Activated CD4-positive, CD25-positive, alpha-beta regulatory T cell treated with anti-CD3 and anti-CD28 coated beads, Interleukin-2, amount 50 U/mL, for 16 hours (primary cell): ENCODE measurements around the gene SPATA32.

Experiments used
- DNase-seq: peaks from one replicate; pipeline ENCODE4 v3.0.0-alpha.2; 2020; ENCODE audit warnings: low read depth, low spot score

Gene SPATA32

DNA sequence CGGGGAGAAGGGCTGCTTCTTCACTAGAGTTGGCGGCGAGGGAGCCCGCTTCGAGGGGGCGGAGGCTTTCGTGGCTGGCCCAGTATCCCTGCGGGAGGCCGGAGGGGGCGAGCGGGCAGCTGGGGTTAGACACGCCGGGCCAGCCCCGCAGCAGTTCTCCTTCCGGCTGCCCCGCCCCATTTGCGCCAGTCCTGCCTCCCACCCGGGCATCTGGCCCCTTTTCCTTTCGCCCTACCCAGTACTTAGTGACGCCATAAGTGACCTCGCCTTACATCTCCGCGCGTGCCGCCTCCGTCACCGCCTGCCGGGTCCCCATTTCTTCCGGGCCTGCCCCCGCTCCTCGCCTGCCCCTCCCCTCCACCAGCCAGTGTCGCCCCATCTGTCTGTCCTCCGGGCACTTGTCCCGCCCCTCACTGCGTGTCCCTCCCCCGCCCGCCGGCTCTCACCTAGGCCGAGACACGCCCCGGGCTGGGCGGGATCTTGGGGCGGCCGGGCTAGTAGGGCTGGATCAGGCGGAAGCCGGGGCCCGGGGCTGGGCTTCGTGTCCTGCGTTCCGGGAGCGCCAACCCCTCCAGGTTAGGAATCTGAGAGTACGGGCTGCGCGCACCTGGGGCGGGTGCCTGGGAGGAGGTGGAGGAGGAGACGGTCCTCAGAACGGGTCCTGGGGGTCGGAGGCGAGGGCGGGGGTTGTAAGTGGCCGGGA, 14.3 kb downstream of the SPATA32 start:
- DNase-seq = peak; percentile 94

DNA sequence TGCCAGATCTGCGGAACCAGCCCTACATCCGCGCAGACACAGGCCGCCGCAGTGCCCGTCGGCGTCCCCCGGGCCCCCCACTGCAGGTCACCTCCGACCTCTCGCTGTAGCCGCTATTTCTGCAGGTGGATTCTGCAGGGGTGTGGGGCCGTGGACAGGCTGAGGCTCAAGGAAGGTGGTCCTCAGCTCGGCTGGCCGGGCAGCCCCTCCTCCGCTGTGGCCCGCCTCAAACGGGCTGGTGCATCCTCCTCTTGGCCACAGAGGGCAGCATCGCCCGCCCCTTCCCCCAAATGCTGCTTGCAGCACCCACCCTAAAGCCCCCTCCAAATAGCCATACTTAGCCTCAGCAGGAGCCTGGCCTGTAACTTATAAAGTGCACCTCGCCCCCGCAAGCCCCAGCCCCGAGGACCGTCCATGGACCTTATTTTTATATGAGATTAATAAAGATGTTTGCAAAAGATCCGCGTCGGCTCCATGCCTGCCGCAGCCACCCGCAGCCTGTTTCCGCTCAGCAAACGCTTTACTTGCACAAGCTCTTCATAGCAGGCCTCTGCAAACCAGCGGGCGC, 14.9 kb downstream of the SPATA32 start:
- DNase-seq = no peak

GRCh38 chr17:45246338-45246737, 15.6 kb downstream of the SPATA32 start:
- no peak for DNase-seq

GRCh38 chr17:45244725-45245656, 16.9 kb downstream of the SPATA32 start:
- no peak for DNase-seq

- no peak for DNase-seq
Measured at GRCh38 chr17:45243750-45244149, 18.1 kb downstream of the SPATA32 start.

DNA sequence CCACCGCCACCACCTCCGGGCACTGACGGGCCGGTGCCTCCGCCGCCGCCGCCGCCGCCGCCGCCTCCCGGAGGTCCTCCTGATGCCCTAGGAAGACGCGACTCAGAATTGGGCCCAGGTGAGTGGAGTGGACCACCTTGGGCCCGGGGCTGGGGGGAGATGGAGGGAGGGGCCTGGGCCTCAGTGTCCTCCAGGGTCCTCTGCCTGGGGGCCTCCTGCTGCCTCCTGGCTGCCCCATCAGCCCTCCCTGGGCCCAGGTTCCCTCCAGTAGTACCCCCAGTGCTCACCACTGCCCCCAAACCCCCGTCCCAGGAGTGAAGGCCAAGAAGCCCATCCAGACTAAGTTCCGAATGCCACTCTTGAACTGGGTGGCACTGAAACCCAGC, 19.9 kb downstream of the SPATA32 start:
- DNase-seq = no peak

GRCh38 chr17:45241328-45242028, 20.4 kb downstream of the SPATA32 start:
- DNase-seq = no peak

DNA sequence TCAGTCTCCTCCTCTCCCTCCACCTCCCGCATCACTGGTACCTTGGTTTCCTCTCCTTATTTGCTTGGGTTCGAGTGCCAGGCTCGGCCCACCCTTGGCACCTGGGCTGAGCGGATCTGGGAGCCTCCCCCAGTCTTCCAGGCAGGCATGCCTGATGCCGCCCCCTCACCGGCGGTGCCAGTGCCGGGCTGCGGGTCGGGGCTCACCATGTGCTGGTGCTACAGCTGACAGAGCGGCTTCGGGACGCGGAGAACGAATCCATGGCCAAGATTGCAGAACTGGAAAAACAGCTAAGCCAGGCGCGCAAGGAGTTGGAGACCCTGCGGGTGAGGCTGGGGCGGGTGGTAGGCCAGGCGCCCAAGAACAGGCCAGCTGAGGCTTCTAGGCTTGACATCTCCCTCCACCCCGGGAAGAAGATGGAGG, 21.0 kb downstream of the SPATA32 start:
- DNase-seq = no peak

GRCh38 chr17:45238155-45238774, 23.6 kb downstream of the SPATA32 start:
- no peak for DNase-seq

DNA sequence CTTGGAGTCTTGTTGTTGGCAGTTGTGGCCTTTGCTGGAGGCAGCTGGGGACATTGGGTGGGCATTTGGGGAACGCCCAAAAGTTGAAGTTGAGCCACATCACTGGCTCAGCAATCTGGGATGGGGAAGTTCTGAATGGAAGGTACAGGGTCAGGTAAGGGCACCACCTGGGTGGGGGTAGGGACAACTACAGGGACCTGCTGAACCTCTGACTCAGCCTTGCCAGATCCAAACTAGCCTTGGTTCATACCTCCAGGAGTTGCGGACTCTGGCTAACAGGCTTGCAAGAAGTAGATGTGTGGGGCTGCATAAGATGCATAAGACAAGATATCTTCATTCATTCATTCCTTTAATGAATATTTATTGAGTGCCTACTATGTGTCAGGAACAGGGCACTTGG, 24.2 kb downstream of the SPATA32 start:
- DNase-seq = no peak

DNA sequence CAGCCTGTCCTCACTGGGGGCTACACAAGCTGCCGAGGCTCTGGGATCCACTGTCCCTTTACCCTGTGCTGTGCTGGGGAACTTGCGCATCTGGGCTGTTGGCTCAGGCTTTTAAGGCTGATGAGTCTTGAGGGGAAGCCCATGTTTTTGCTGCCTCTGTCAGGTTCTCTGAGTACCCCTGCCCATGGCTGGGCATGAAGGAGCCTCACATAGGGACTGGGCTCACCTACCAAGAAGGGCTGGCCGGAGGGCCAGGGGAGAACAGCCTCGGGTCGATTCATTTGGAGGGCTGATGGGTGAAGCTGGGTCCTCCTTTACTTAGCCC, 25.6 kb downstream of the SPATA32 start:
- DNase-seq = no peak

DNA sequence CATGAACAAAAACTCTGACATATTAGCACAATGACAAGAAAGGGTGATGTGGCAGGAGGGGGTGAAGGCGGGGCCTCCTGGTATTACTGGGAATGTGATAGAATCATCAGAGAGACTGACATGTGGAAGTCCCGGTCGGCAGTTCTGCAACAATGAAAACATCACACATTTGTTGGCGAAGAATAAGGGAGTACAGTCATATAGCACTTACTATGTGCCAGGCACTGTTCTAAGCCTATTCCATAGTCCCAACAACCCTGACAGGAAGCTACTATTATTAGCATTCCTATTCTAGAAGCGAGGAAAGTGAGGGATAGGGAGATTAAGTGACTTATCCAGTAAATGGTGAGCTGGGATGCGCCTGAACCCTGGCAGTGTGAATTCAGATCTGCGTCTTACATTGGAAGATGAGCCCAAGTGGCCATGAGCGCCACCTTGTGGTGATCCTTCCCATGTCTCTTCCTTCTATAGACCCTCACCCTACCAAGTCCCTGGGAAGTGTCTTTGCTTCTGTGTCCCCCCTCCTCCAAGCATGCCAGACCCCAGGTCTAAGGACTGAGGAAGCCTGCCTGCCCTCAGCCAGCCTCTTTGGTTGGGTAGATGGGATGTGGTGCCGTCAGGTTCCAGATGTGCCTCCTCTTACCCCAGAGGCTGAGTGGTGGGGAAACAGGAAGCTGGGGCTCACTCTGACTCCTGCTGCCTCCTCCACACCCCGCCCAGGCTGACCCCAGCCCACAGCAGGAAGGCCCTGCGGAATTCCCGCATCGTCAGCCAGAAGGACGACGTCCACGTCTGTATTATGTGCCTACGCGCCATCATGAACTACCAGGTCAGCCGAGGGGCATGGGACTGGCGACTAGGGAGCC, 26.2 kb downstream of the SPATA32 start:
- peak; percentile 57 for DNase-seq

DNA sequence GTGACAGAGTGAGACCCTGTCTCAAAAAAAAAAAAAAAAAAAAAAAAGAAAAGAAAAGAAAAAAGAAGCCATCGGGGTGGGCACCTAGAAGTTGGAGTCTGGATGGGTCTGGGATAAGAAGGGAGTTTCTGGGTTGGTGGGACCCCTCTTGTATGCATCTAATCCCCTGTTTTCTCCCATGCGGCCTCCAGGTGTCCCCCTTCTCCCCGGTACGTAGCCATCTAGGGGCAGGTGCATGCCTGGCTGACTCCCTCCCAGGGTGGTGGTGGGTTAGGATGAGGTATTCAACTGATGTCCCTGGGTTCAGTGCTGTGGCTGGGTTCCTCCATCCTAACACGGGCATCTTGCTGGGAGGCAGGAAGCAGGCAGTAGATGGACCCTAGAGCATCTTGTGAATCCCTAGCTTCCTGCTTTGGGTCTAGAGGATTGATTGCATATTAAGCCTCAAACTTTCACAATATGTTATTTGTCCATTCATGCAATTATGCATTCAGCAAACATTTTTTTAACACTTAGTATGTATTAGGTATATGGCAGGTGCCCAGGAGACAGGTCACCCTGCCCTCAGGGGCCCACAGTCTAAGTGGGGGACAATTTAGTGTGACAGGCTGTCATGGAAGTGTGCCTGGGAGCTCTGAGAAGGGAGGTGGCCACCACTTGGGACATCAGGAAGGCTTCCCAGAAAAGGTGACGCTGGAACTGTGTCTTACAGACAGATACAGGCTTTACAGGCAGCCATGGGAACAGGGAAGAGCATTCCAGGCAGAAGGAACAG, 27.1 kb downstream of the SPATA32 start:
- no peak for DNase-seq

DNA sequence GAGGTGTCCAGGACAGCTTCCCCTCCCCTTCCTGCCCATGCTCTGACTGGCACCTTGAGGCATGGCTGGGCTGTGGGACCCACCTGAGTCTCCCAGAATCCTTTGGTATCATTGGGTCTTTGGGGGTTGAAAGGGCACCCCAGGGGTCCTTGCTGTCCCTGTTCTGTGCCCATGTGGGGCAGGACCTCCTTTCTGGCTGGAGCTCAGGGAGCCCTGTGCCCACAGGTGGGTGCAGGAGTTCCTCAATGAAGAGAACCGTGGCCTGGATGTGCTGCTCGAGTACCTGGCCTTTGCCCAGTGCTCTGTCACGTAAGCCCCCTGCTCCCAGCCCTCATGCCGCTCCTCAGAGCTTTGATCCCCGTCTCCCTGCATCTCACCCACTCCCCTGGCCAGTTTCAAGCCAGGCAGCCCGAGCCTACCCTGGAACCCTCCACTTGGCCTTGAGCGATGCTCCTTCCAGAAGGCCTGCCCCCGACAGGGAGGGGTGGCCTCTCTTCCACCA, 28.4 kb downstream of the SPATA32 start:
- no peak for DNase-seq

DNA sequence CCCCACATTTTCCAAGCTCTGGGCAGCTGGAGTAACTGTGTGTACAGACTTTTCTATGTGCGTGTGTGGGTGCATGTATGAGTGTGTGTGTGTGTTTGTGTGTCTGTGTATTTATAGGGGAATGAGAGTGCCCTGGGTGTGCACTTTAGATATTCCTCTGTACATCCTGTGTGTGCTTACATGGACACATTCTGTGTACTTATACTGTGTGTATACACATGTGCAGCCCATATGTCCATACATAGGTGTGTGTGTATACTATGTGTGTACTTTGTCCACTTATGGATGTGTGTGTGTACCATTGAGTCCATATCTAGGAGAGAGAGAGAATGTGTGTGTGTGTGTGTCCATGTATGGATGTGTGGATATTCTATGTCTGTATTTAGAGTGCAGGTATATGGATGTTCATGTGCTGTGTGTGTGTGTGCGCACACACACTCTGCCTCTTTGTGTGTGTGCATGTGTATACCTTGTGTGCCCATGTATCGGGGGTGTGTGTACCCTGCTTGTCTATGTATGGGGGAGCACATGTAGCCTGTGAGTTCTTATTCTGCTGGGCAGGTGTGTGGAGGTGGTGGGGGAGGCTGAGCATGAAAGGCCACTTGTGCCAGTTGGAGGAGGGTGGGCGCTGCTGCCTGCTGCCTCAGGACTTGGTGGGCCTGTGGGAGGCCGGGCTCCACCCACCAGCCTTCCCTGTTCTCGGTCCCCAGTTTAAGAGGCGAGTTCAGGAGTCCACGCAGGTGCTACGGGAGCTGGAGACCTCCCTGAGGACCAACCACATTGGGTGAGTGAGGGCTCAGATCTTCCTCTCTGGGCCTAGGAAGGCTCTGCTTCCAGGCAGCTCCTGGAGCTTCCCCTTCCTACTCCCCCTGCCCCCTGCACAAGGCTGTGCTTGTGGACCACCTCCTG, 29.1 kb downstream of the SPATA32 start:
- no peak for DNase-seq

DNA sequence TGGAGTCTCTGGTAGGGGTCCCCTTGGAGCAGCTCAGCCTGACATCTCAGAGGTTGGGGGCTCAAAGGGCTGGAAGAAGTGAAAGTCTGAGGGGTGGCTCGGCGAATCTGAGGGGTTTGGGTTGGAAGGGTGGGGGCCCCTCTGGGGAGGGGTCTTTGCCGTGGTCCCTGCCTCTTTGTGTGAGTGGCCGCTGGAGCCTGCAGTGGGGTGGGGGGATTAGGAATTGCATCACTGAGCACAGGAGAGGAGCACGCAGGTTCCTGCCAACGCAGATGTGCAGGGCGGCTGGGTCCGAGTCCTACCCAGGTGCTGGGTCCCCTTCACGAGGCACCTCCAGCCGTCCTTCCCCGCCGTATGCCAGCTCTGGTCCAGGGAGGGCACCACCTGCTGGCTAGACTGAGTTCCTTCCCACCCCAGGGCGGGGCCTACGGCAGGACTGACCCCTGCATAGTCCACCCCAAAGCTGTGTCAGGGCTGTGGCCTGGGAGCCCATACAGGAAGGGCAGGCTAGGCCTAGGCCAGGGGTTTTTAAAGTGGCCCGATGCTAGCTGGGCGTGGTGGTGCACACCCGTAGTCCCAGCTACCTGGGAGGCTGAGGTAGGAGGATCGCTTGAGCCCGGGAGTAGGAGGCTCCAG, 30.3 kb downstream of the SPATA32 start:
- no peak for DNase-seq

DNA sequence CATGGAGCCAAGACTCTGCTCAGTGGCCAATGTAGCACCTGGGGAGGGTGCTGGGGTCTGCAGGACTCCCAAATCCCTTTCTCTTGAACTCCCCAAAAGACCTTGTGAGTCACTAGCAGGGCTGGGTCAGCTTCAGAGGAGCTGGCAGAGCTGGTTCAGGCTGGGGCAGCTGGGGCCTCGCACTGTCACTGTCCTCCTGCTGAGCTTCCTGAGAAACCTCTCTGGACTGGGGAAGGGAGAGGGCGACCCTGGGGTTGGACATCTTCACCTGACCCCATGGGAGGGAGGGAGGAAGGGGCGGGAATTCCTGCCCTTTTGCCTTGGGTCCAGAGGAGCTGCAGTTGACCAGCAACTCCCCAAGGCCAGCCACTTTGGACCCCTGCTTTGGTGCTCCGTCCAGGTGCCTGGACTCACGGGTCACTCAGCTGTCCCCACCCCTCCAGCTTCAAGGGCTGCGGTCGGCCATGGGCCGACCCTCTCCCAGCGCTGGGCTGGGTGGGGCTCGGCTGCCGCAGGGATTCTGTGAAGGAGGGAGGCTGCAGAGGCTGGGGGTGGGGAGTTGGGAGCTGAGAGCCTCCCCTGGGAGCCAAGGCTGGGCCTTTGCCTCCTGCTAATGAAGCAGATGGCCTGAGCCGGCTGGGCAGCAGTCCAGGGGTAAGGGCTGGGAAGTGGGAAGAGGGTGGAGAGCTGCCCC, 31.0 kb downstream of the SPATA32 start:
- no peak for DNase-seq

DNA sequence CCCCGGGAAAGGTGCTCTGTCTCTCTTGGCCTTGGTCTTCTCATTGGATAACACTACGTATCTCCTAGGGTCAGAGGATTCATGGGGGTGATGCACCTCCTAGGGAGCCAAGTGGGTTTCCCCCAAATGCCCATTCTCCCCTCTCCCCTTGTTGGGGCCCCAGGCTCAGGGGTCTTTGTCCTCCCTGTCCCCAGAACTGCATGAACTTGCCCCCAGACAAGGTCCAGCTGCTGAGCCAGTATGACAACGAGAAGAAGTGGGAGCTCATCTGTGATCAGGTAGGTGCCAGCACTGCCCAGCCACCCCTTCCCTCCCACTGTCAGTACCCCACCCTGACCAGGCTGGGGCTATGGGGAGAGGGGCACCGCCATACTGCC, 31.5 kb downstream of the SPATA32 start:
- DNase-seq = no peak
